Neural cell (in vitro differentiated cells): ENCODE measurements around the gene RALGPS1. TPM values are rescaled to one million over a fixed set of nuclear protein-coding genes. Genes with fewer than 3 reads are reported as not detected.

Experiments used
- H2AFZ ChIP-seq: fragments of 200-600, 300-800 bp; sonication (generic), shearing (Covaris generic); 2 replicates; pipeline ENCODE4 v1.6.0; 2014; ENCODE audit warnings: low read depth, mild to moderate bottlenecking, antibody characterized with exemption, low read length, moderate library complexity
- H3F3A ChIP-seq: fragments of 200-600 bp; shearing (Covaris generic); 2 replicates; pipeline ENCODE4 v1.6.1; 2016; ENCODE audit warnings: mild to moderate bottlenecking, moderate library complexity, mixed read lengths, antibody characterized with exemption, low read length; ENCODE audit not compliant: insufficient read depth, poor library complexity, severe bottlenecking
- H3K27ac ChIP-seq: fragments of 200-600, 300-800 bp; sonication (generic), shearing (Covaris generic); 2 replicates; pipeline ENCODE4 v1.5.1; 2014; ENCODE audit warnings: mild to moderate bottlenecking, low read length, moderate library complexity
- H3K27me3 ChIP-seq: fragments of 300-800, 200-600 bp; sonication (generic), shearing (Covaris generic); 2 replicates; pipeline ENCODE4 v1.6.0; 2014; ENCODE audit warnings: mild to moderate bottlenecking, low read depth, low read length, moderate library complexity; ENCODE audit not compliant: insufficient read depth
- H3K36me3 ChIP-seq: fragments of 300-800, 200-600 bp; sonication (generic), shearing (Covaris generic); 2 replicates; pipeline ENCODE4 v1.5.1; 2014; ENCODE audit warnings: mild to moderate bottlenecking, antibody characterized with exemption, low read length, moderate library complexity; ENCODE audit not compliant: insufficient read depth
- H3K4me2 ChIP-seq: fragments of 300-800, 200-600 bp; sonication (generic), shearing (Covaris generic); 2 replicates; pipeline ENCODE4 v1.6.0; 2014; ENCODE audit warnings: mild to moderate bottlenecking, low read length
- H3K4me3 ChIP-seq: fragments of 300-800, 200-600 bp; sonication (generic), shearing (Covaris generic); 2 replicates; pipeline ENCODE4 v1.5.1; 2014; ENCODE audit warnings: mild to moderate bottlenecking, low read length, moderate library complexity
- H3K79me2 ChIP-seq: fragments of 200-600 bp; shearing (Covaris generic); replicated peaks from 2 replicates; pipeline ENCODE4 v1.6.0; 2014; ENCODE audit warnings: mild to moderate bottlenecking, low read length, moderate library complexity; ENCODE audit not compliant: insufficient read depth
- H3K9ac ChIP-seq: fragments of 300-800, 200-600 bp; sonication (generic), shearing (Covaris generic); 2 replicates; pipeline ENCODE4 v1.6.1; 2016; ENCODE audit warnings: mild to moderate bottlenecking, low read length, mixed read lengths
- H3K9me2 ChIP-seq: fragments of 200-600 bp; shearing (Covaris generic); 2 replicates; pipeline ENCODE4 v1.6.1; 2016; ENCODE audit warnings: mild to moderate bottlenecking, low read length, mixed read lengths; ENCODE audit not compliant: insufficient read depth
- H3K9me3 ChIP-seq: fragments of 200-600, 300-800 bp; sonication (generic), shearing (Covaris generic); 2 replicates; pipeline ENCODE4 v1.6.1; 2016; ENCODE audit warnings: mild to moderate bottlenecking, mixed run types, low read length, moderate library complexity, mixed read lengths
- H4K20me1 ChIP-seq: fragments of 200-600 bp; shearing (Covaris generic); 2 replicates; pipeline ENCODE4 v1.6.1; 2016; ENCODE audit warnings: mild to moderate bottlenecking, mixed run types; ENCODE audit not compliant: insufficient read depth
- EP300 ChIP-seq: fragments of 450-650 bp; conservative IDR thresholded peaks from 2 replicates; pipeline ENCODE4 v1.6.1; 2014; ENCODE audit warnings: antibody characterized with exemption, mild to moderate bottlenecking, moderate library complexity; ENCODE audit not compliant: poor library complexity, severe bottlenecking
- EZH2 ChIP-seq: fragments of 200-600, 300-800 bp; shearing (Covaris generic), sonication (generic); IDR thresholded peaks from 2 replicates; pipeline ENCODE4 v1.6.1; 2014; ENCODE audit warnings: antibody characterized with exemption, low read length, borderline replicate concordance, mild to moderate bottlenecking; ENCODE audit not compliant: insufficient read depth, poor library complexity, severe bottlenecking
- MXI1 ChIP-seq: fragments of 450-650 bp; conservative IDR thresholded peaks from 2 replicates; pipeline ENCODE4 v1.6.1; 2014; ENCODE audit warnings: antibody characterized with exemption, mild to moderate bottlenecking; ENCODE audit not compliant: poor library complexity, severe bottlenecking
- POLR2AphosphoS5 ChIP-seq: IDR thresholded peaks from 2 replicates; pipeline ENCODE4 v1.6.1; 2012
- RAD21 ChIP-seq: fragments of 450-650 bp; conservative IDR thresholded peaks from 2 replicates; pipeline ENCODE4 v1.6.1; 2014; ENCODE audit warnings: antibody characterized with exemption, mild to moderate bottlenecking, moderate library complexity
- SMC3 ChIP-seq: fragments of 450-650 bp; conservative IDR thresholded peaks from 2 replicates; pipeline ENCODE4 v1.6.1; 2014; ENCODE audit warnings: antibody characterized with exemption, mild to moderate bottlenecking, moderate library complexity; ENCODE audit not compliant: poor library complexity
- TAF1 ChIP-seq: IDR thresholded peaks from 2 replicates; pipeline ENCODE4 v1.6.1; 2012; ENCODE audit warnings: low read depth
- polyA plus RNA-seq: library from polyadenylated mRNA; depleted of rRNA; stranded (reverse); fragments of >200 nt; gene quantifications from 2 replicates; pipeline ENCODE4 v1.2.3, GENCODE V29; 2014
- TF ChIP-seq, protein P1 (sequence below): IDR thresholded peaks from 2 replicates; pipeline ENCODE4 v1.6.1; 2012; ENCODE audit warnings: borderline replicate concordance
- TF ChIP-seq, protein P2 (sequence below): fragments of 450-650 bp; IDR thresholded peaks from 2 replicates; pipeline ENCODE4 v1.5.1; 2014; ENCODE audit warnings: antibody characterized with exemption, mild to moderate bottlenecking, moderate library complexity; ENCODE audit not compliant: poor library complexity, severe bottlenecking

Gene RALGPS1
- polyA plus RNA-seq, 1 donor from 2014 or later, result 37.1 TPM

DNA sequence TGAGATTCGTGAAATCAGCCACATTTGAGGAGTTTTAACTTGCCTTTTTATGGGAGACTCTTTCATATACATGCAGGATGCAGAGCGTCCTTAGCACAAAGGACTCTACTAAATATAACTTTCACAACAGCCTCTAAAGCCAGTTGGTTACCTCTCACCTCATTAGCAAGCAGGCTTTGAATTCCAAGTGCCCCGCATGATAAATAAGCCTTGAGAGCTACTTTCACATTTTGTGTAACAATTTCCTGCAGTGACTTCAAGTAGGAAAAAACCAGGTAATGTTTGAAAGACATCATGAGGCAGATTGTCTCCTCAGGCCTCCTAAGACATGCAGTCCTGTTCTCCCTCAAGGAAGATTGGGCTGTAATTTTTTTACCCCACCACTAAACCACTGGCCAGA is 50.5 kb downstream of the RALGPS1 start:
- H3K4me2 ChIP-seq, result no peak overlapping the region
- TF ChIP-seq SMC3, result no peak
- TF ChIP-seq EP300, result no peak
- no peaks in the 10 kb centered on the region for H3K9me2 ChIP-seq
- H2AFZ ChIP-seq, result no peak overlapping the region
- no peak overlapping the region for H3K9ac ChIP-seq
- no peaks in the 10 kb centered on the region for H3F3A ChIP-seq
- H3K9me3 ChIP-seq, result no peaks in the 10 kb centered on the region
- H4K20me1 ChIP-seq, result no peaks in the 10 kb centered on the region
- H3K27me3 ChIP-seq, result no peaks in the 10 kb centered on the region
- no peak overlapping the region for H3K27ac ChIP-seq
- H3K36me3 ChIP-seq, result no peaks in the 10 kb centered on the region
- H3K79me2 ChIP-seq, result no peaks in the 10 kb centered on the region
- no peak overlapping the region for H3K4me3 ChIP-seq

DNA sequence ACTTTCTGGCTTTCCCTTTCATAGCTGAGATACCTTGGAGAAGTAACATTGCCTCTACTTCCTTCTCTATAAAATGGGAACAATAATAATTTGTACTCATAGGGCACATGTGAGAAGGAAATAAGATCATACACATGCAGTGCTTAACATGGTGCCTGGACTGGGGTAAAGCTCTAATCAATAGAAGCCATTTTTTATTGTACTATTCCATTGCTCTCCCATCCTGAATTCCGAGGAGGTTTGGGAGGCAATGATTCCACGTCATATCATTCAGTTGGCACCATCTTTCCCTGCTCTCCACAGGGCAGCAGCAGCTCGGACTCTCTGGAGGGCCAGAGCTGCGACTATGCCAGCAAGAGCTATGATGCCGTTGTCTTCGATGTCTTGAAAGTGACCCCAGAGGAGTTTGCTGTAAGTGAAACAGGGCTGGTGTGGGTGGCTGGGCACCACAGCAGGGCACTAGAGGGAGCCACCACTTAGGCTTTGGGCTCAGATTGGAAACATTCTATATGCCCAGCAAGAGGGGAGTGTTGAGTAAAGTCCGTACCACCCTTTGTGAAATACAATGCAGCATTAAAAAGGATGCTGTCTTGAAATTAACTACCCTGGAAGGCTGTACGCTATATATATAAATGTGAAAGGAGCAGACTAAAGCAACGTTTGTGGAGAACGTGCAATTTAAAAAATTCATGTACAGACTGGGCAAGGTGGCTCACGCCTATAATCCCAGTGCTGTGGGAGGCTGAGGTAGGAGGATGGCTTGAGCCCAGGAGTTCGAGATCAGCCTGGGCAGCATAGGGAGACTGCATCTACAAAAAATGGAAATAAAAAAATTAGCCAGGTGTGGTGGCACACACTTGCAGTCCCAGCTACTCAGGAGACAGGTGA is 51.2 kb downstream of the RALGPS1 start:
- H3K9me2 ChIP-seq, result no peaks in the 10 kb centered on the region
- H3K9me3 ChIP-seq, result no peaks in the 10 kb centered on the region
- no peaks in the 10 kb centered on the region for H3F3A ChIP-seq
- H3K4me3 ChIP-seq, result no peak overlapping the region
- no peak overlapping the region for H3K27ac ChIP-seq
- no peak overlapping the region for H2AFZ ChIP-seq
- no peaks in the 10 kb centered on the region for H3K36me3 ChIP-seq
- no peaks in the 10 kb centered on the region for H4K20me1 ChIP-seq
- H3K9ac ChIP-seq, result no peak overlapping the region
- no peak for TF ChIP-seq POLR2AphosphoS5
- no peak for TF ChIP-seq EZH2
- no peak for TF ChIP-seq RAD21
- TF ChIP-seq, protein P1, sequence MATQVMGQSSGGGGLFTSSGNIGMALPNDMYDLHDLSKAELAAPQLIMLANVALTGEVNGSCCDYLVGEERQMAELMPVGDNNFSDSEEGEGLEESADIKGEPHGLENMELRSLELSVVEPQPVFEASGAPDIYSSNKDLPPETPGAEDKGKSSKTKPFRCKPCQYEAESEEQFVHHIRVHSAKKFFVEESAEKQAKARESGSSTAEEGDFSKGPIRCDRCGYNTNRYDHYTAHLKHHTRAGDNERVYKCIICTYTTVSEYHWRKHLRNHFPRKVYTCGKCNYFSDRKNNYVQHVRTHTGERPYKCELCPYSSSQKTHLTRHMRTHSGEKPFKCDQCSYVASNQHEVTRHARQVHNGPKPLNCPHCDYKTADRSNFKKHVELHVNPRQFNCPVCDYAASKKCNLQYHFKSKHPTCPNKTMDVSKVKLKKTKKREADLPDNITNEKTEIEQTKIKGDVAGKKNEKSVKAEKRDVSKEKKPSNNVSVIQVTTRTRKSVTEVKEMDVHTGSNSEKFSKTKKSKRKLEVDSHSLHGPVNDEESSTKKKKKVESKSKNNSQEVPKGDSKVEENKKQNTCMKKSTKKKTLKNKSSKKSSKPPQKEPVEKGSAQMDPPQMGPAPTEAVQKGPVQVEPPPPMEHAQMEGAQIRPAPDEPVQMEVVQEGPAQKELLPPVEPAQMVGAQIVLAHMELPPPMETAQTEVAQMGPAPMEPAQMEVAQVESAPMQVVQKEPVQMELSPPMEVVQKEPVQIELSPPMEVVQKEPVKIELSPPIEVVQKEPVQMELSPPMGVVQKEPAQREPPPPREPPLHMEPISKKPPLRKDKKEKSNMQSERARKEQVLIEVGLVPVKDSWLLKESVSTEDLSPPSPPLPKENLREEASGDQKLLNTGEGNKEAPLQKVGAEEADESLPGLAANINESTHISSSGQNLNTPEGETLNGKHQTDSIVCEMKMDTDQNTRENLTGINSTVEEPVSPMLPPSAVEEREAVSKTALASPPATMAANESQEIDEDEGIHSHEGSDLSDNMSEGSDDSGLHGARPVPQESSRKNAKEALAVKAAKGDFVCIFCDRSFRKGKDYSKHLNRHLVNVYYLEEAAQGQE, result no peak
- TF ChIP-seq MXI1, result no peak
- TF ChIP-seq SMC3, result no peak
- TF ChIP-seq EP300, result no peak
- TF ChIP-seq TAF1, result no peak
- no peak overlapping the region for H3K4me2 ChIP-seq
- no peaks in the 10 kb centered on the region for H3K27me3 ChIP-seq
- H3K79me2 ChIP-seq, result no peaks in the 10 kb centered on the region

DNA sequence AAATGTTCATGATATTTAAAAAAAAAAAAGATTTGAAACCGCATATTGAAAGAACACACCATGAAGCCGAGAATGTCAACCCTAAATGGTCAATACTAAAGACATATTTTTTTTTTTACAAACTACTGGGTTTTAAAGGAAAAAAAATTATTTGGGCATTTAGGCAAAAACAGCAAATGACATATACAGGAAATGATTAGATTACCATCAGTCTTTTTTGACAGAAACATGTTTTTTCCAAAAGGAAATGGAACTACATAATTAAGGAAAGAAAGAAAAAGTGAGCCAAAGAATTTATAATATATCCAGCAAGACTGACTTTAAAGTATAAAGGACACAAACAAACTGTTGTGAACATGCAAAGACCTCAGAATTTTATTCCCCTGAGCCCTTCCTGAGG is 56.7 kb downstream of the RALGPS1 start:
- no peaks in the 10 kb centered on the region for H4K20me1 ChIP-seq
- no peak overlapping the region for H3K9ac ChIP-seq
- peaks cover under 1% of the 10 kb centered on the region for H3K36me3 ChIP-seq
- H2AFZ ChIP-seq, result no peak overlapping the region
- no peaks in the 10 kb centered on the region for H3K9me3 ChIP-seq
- H3K4me3 ChIP-seq, result no peak overlapping the region
- no peaks in the 10 kb centered on the region for H3K9me2 ChIP-seq
- no peaks in the 10 kb centered on the region for H3K79me2 ChIP-seq
- no peak for TF ChIP-seq SMC3
- no peak for TF ChIP-seq RAD21
- no peak for TF ChIP-seq EP300
- TF ChIP-seq MXI1, result no peak
- TF ChIP-seq, protein P1, result no peak
- TF ChIP-seq, protein P2, sequence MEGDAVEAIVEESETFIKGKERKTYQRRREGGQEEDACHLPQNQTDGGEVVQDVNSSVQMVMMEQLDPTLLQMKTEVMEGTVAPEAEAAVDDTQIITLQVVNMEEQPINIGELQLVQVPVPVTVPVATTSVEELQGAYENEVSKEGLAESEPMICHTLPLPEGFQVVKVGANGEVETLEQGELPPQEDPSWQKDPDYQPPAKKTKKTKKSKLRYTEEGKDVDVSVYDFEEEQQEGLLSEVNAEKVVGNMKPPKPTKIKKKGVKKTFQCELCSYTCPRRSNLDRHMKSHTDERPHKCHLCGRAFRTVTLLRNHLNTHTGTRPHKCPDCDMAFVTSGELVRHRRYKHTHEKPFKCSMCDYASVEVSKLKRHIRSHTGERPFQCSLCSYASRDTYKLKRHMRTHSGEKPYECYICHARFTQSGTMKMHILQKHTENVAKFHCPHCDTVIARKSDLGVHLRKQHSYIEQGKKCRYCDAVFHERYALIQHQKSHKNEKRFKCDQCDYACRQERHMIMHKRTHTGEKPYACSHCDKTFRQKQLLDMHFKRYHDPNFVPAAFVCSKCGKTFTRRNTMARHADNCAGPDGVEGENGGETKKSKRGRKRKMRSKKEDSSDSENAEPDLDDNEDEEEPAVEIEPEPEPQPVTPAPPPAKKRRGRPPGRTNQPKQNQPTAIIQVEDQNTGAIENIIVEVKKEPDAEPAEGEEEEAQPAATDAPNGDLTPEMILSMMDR, result no peak
- TF ChIP-seq POLR2AphosphoS5, result no peak
- TF ChIP-seq TAF1, result no peak
- no peak for TF ChIP-seq EZH2
- no peaks in the 10 kb centered on the region for H3K27me3 ChIP-seq
- no peak overlapping the region for H3K27ac ChIP-seq
- no peak overlapping the region for H3K4me2 ChIP-seq
- no peaks in the 10 kb centered on the region for H3F3A ChIP-seq
